Activated T-helper 17 cell treated with anti-CD3 and anti-CD28 coated beads, Interleukin-2, amount 50 U/mL, for 72 hours (primary cell): ENCODE data around the gene HAO2. TPM values are rescaled to one million over a fixed set of nuclear protein-coding genes. Genes with fewer than 3 reads are reported as not detected.

ENCODE experiments used
- ATAC-seq: fragments of 150-1000 bp; cut with Tn5 transposase; replicated peaks from 2 replicates; pipeline ENCODE4 v1.10.0; 2021; ENCODE audit warnings: mild to moderate bottlenecking, moderate library complexity
- H3K27ac Mint-ChIP-seq: one replicate; pipeline ENCODE4 v1.8.0; 2022; ENCODE audit warnings: mixed read lengths
- H3K27me3 Mint-ChIP-seq: one replicate; pipeline ENCODE4 v1.8.0; 2022; ENCODE audit warnings: mixed read lengths
- H3K36me3 Mint-ChIP-seq: one replicate; pipeline ENCODE4 v1.8.0; 2022; ENCODE audit warnings: low read depth, mild to moderate bottlenecking, mixed read lengths
- H3K4me1 Mint-ChIP-seq: one replicate; pipeline ENCODE4 v1.8.0; 2022; ENCODE audit warnings: mixed read lengths
- H3K4me3 Mint-ChIP-seq: one replicate; pipeline ENCODE4 v1.8.0; 2022; ENCODE audit warnings: mild to moderate bottlenecking, mixed read lengths
- H3K9me3 Mint-ChIP-seq: one replicate; pipeline ENCODE4 v1.8.0; 2022; ENCODE audit warnings: mixed read lengths
- total RNA-seq, 2 donors: library from RNA; stranded (reverse); gene quantifications; one replicate each; pipeline ENCODE4 v1.2.3, GENCODE V29; 2022

Gene HAO2
- not detected for total RNA-seq

DNA sequence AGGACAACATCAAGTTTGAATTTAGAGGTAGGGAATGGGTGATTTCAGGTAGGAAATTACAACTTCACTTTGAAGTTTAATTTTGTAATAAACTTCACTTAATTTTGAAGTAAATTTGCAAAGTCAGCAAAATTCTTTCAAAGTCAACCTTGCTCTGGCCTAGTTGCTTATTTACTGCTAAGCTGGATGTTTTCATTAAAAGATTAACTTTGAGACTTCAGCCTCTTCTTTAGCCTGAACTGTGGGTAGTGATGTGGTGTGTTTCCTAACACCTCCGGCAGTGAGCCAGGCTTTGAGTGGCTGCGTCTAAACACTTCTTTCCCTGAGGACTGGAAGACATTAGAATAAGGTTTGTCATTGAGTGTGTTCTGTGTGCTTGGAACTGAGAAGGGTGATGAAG is at the start of gene HAO2:
Gene HAO2, plus strand, starts transcription at position 232 of the 400 bp plus-strand sequence. CDS start 12,301 bp downstream, outside the sequence.
- no peak within 1 kb of the TSS for H3K4me3 Mint-ChIP-seq
- peaks cover 25% of the 10 kb centered on the region for H3K27me3 Mint-ChIP-seq
- no peaks in the 10 kb centered on the region for H3K4me1 Mint-ChIP-seq
- H3K36me3 Mint-ChIP-seq: no peaks in the 10 kb centered on the region
- H3K9me3 Mint-ChIP-seq: no peaks in the 10 kb centered on the region
- ATAC-seq: no peak
- no peak within 1 kb of the TSS for H3K27ac Mint-ChIP-seq

DNA sequence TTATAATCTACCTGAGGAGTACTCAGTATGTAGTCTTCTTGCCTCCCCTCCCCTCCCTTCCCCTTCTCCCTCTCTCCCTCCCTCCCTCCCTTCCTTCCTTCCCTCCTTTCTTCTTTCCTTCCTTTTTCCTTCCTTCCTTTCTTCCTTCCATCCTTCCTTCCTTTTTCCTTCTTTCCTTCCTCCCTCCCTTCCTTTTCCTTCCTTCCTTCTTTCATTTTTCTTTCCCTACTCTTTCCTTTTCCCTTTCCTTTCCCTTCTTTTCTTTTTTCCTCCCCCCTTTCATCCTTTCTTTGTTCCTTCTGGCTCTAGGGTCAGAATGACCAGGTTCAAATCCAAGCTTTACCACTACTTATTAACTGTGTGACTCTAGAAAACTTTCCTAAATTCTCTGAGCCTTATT is 48.5 kb upstream of the HAO2 start:
- H3K27ac Mint-ChIP-seq: no peak overlapping the region
- no peak for ATAC-seq
- no peak overlapping the region for H3K4me3 Mint-ChIP-seq
- peaks cover 3% of the 10 kb centered on the region for H3K27me3 Mint-ChIP-seq
- H3K9me3 Mint-ChIP-seq: no peaks in the 10 kb centered on the region
- H3K36me3 Mint-ChIP-seq: no peaks in the 10 kb centered on the region
- no peaks in the 10 kb centered on the region for H3K4me1 Mint-ChIP-seq

DNA sequence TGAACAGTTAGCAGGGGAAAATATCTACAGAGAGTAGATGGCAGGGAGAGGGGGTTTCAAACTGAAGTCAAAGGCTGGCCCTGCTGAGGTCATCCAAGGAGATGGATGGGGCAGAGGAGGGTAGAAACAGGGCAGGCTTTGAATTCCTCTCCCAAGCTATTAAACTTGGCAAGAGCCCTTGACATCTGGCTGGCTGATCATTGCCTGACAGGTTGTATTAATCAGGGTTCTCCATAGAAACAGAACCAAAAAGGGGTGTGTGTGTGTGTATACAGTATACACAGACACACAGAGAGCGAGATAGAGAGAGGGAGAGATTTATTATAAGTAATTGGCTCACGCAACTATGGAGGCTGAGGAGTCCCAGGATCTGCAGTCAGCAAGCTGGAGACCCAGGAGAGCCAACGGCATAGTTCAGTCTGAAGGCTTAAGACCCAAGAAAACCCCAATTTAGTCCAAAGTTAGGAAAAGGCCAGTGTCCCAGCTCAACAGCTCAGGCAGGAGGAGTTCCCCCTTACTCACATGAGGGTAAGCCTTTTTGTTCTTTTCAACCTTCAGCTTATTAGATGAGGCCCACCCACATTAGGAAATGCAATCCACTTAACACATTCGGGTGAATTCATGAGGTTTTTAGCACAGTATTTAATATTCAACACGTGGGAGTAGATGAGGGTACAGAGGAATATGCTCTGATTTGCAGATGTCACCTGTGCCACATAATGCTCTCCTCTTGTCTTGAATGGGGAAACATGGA is 46.7 kb upstream of the HAO2 start:
- Mint-ChIP-seq H3K4me3 (no peak overlapping the region), H3K9me3 (no peaks in the 10 kb centered on the region), H3K27me3 (peaks cover 6% of the 10 kb centered on the region), H3K36me3 (no peaks in the 10 kb centered on the region), H3K4me1 (no peaks in the 10 kb centered on the region), H3K27ac (no peak overlapping the region)
- no peak for ATAC-seq

DNA sequence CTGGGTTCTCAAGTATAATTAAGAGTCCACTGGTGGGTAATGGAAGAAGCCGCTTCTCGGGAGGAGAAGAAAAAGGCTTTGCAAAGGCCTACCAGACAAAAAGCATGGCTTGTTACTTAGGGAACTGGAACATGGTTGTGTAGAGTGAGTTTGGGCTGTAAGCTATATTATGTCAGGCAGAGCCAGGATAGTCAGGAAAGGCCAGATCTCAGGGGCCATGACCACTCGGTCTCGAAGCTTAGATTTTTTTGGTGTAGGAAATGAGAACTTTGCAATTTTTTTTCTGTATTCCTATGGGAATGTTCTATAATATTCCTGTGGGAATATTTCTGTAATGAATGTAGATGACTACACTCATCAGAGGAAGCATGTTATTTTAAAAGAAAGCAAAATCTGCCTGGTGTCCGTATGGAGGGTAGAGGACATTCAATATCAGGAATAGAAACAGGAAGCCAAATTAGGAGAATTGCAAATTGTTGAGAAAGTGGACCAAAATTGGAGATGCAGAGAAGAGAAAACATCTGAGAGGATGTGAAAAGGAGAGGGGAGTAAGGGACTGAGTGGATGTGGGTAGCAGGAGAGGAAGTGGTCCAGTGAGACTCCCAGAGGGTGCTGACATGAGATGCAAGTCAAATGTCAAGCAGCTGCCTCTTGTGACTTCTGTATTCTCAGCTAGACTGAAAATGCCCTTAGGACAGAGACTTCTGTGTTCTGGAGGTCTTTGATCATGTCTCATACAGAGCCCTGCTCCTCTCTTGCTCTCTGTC is 45.2 kb upstream of the HAO2 start:
- Mint-ChIP-seq H3K4me1 (no peaks in the 10 kb centered on the region), H3K27me3 (peaks cover 6% of the 10 kb centered on the region), H3K4me3 (no peak overlapping the region), H3K36me3 (no peaks in the 10 kb centered on the region), H3K27ac (no peak overlapping the region), H3K9me3 (no peaks in the 10 kb centered on the region)
- no peak for ATAC-seq

DNA sequence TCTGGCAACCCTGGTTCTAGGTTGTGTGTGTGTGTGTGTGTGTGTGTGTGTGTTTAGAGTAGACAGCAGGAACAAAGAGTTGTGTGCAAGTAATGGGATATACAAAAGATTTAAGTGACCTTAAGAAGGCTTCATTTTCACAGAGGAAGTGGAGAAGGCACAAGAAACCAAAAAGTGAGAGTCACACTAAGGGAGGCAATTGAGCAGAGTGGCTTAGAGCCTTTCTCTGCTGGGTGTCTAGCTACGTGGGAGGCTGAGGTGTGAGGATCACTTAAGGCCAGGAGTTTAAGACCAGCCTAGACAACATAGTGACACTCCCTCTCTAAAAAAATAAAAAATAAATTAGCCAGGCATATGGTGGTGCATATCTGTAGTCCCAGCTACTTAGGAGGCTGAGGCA is 44.4 kb upstream of the HAO2 start:
- no peak overlapping the region for H3K27ac Mint-ChIP-seq
- no peak overlapping the region for H3K4me3 Mint-ChIP-seq
- peaks cover 6% of the 10 kb centered on the region for H3K27me3 Mint-ChIP-seq
- no peaks in the 10 kb centered on the region for H3K36me3 Mint-ChIP-seq
- H3K4me1 Mint-ChIP-seq: no peaks in the 10 kb centered on the region
- no peak for ATAC-seq
- H3K9me3 Mint-ChIP-seq: no peaks in the 10 kb centered on the region

GRCh38 chr1:119326251-119326650 is 42.3 kb upstream of the HAO2 start:
- Mint-ChIP-seq H3K27me3 (peaks cover 6% of the 10 kb centered on the region), H3K4me1 (no peaks in the 10 kb centered on the region), H3K4me3 (peak overlapping the region; percentile 77), H3K9me3 (no peaks in the 10 kb centered on the region), H3K36me3 (no peaks in the 10 kb centered on the region), H3K27ac (no peak overlapping the region)
- no peak for ATAC-seq

GRCh38 chr1:119327094-119327449 is 41.5 kb upstream of the HAO2 start:
- H3K36me3 Mint-ChIP-seq: no peaks in the 10 kb centered on the region
- no peaks in the 10 kb centered on the region for H3K4me1 Mint-ChIP-seq
- peak overlapping the region; percentile 20 for H3K27ac Mint-ChIP-seq
- no peaks in the 10 kb centered on the region for H3K9me3 Mint-ChIP-seq
- H3K27me3 Mint-ChIP-seq: peaks cover 6% of the 10 kb centered on the region
- H3K4me3 Mint-ChIP-seq: peak overlapping the region; percentile 77
- ATAC-seq: peak; percentile 13

GRCh38 chr1:119327450-119328155 is 41.0 kb upstream of the HAO2 start:
- ATAC-seq: peak; percentile 62
- peak overlapping the region; percentile 20 for H3K27ac Mint-ChIP-seq

GRCh38 chr1:119329541-119330461 is 38.8 kb upstream of the HAO2 start:
- Mint-ChIP-seq H3K27me3 (peaks cover 3% of the 10 kb centered on the region), H3K4me3 (no peak overlapping the region), H3K4me1 (no peaks in the 10 kb centered on the region), H3K27ac (no peak overlapping the region), H3K36me3 (no peaks in the 10 kb centered on the region), H3K9me3 (no peaks in the 10 kb centered on the region)
- ATAC-seq: no peak

More at GRCh38 chr1:119327450-119328155, 41.0 kb upstream of the HAO2 start:
- Mint-ChIP-seq H3K4me3 (peak overlapping the region; percentile 77), H3K9me3 (no peaks in the 10 kb centered on the region), H3K27me3 (peaks cover 6% of the 10 kb centered on the region), H3K4me1 (no peaks in the 10 kb centered on the region), H3K36me3 (no peaks in the 10 kb centered on the region)

DNA sequence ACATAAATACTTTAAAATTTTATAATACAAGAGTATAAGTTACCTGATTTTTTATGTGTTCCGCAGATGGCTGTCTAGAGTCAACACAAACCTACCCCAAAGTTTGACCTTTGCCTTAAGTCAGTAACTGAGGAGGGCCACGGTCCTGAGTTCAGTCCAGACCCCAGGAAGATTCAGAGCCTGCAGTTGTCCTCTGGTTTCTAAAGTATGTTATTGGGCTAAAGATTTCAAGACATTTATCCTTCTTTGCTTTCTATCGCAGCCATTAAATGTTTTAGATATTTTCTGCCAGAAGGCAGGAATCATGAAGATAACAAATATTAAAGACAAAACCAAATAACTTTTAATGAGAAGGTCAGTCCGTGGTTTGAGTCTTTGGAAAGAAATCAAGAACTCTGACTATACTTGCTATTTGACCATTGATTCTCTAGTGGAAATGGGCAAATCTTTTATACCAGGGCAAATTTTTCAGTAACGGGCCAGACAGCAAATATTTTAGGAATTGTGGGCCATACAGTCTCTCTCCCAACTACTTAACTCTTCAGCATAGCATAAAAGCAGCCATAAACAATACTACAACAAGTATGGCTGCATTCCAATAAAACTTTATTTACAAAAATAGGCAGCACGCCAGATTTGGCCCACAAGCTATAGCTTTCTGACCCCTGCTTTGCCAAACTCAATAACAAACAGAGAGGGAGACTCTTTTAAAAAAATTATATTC is 38.0 kb upstream of the HAO2 start:
- no peaks in the 10 kb centered on the region for H3K4me1 Mint-ChIP-seq
- no peak for ATAC-seq
- peaks cover 3% of the 10 kb centered on the region for H3K27me3 Mint-ChIP-seq
- H3K27ac Mint-ChIP-seq: no peak overlapping the region
- H3K9me3 Mint-ChIP-seq: no peaks in the 10 kb centered on the region
- no peaks in the 10 kb centered on the region for H3K36me3 Mint-ChIP-seq
- H3K4me3 Mint-ChIP-seq: no peak overlapping the region

DNA sequence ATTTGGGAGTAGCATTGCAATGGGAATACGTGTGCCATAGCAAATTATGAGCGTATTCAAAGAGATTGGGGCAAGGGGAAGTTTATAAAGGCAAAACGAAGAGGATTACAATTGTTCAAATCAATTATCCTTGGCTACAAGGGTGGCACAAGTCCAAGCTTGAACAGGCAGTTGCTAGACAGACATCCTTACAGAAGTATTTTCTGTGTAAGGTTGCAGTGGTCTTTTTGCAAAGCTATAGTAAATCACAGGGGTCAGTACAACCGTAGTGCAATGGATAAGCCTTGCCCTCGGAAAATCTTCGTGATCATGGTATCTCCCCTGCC is 37.4 kb upstream of the HAO2 start:
- peaks cover 5% of the 10 kb centered on the region for H3K27me3 Mint-ChIP-seq
- ATAC-seq: no peak
- no peaks in the 10 kb centered on the region for H3K4me1 Mint-ChIP-seq
- no peak overlapping the region for H3K4me3 Mint-ChIP-seq
- no peaks in the 10 kb centered on the region for H3K9me3 Mint-ChIP-seq
- H3K36me3 Mint-ChIP-seq: no peaks in the 10 kb centered on the region
- H3K27ac Mint-ChIP-seq: no peak overlapping the region

GRCh38 chr1:119331915-119332314 is 36.7 kb upstream of the HAO2 start:
- Mint-ChIP-seq H3K27ac (no peak overlapping the region), H3K4me3 (no peak overlapping the region), H3K36me3 (no peaks in the 10 kb centered on the region), H3K27me3 (peaks cover 4% of the 10 kb centered on the region), H3K9me3 (no peaks in the 10 kb centered on the region), H3K4me1 (no peaks in the 10 kb centered on the region)
- no peak for ATAC-seq

DNA sequence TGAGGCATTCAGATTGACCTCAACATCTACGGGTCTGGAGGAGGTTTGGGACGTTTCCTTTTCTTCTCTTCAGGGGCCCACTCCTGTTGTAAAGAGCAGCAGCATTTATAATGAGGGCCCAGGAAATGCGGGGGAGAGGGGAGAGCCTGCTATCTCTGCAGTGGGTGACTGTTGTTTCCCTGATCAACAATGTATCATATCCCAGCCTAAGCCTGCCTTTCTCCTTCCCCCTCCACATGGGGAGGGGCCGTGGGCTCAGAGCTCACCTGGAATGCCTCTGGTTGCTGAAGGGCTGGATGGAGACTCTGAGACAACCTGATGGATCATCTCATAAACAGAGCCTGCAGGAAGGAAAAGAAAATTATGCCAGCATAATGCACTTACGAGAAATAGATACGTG is 36.0 kb upstream of the HAO2 start:
- H3K27ac Mint-ChIP-seq: no peak overlapping the region
- H3K27me3 Mint-ChIP-seq: peaks cover 4% of the 10 kb centered on the region
- ATAC-seq: no peak
- no peaks in the 10 kb centered on the region for H3K4me1 Mint-ChIP-seq
- no peaks in the 10 kb centered on the region for H3K9me3 Mint-ChIP-seq
- no peaks in the 10 kb centered on the region for H3K36me3 Mint-ChIP-seq
- H3K4me3 Mint-ChIP-seq: no peak overlapping the region
